Measurements from ENCODE around the gene BMPR2.
"Not testable (repeated sequence)": the region's sequence is repeated elsewhere in the genome, so short reads cannot be mapped to it uniquely, and the experiment has no call there.

The BMPR2 gene

GRCh38 chr2:202386495-202386894 is 10.4 kb downstream of the BMPR2 start:
- DNase-seq = not testable (repeated sequence)

GRCh38 chr2:202387608-202388342 is 11.6 kb downstream of the BMPR2 start:
- DNase-seq = no peak

GRCh38 chr2:202400941-202401340 is 24.8 kb downstream of the BMPR2 start:
- no peak for DNase-seq

GRCh38 chr2:202405798-202406197 is 29.7 kb downstream of the BMPR2 start:
- no peak for DNase-seq

- DNase-seq = no peak
Measured at GRCh38 chr2:202406445-202406978, 30.4 kb downstream of the BMPR2 start.

- no peak for DNase-seq
Measured at GRCh38 chr2:202408546-202409140, 32.5 kb downstream of the BMPR2 start.

GRCh38 chr2:202410092-202410491 is 34.0 kb downstream of the BMPR2 start:
- DNase-seq = no peak

GRCh38 chr2:202411097-202411496 is 35.0 kb downstream of the BMPR2 start:
- no peak for DNase-seq

- DNase-seq = no peak
Measured at GRCh38 chr2:202418027-202418426, 41.9 kb downstream of the BMPR2 start.

- DNase-seq = no peak
Measured at GRCh38 chr2:202418511-202418910, 42.4 kb downstream of the BMPR2 start.

- no peak for DNase-seq
Measured at GRCh38 chr2:202423139-202423538, 47.0 kb downstream of the BMPR2 start.

- no peak for DNase-seq
Measured at GRCh38 chr2:202425036-202425435, 48.9 kb downstream of the BMPR2 start.

- no peak for DNase-seq
Measured at GRCh38 chr2:202426751-202427150, 50.6 kb downstream of the BMPR2 start.

- no peak for DNase-seq
Measured at GRCh38 chr2:202429164-202429980, 53.2 kb downstream of the BMPR2 start.

GRCh38 chr2:202432776-202433175 is 56.6 kb downstream of the BMPR2 start:
- no peak for DNase-seq

- DNase-seq = no peak
Measured at GRCh38 chr2:202434472-202434871, 58.3 kb downstream of the BMPR2 start.

GRCh38 chr2:202436626-202437025 is 60.5 kb downstream of the BMPR2 start:
- no peak for DNase-seq

GRCh38 chr2:202440117-202440516 is 64.0 kb downstream of the BMPR2 start:
- DNase-seq = not testable (repeated sequence)

GRCh38 chr2:202442882-202443281 is 66.8 kb downstream of the BMPR2 start:
- no peak for DNase-seq

- no peak for DNase-seq
Measured at GRCh38 chr2:202444000-202444399, 67.9 kb downstream of the BMPR2 start.

- DNase-seq = no peak
Measured at GRCh38 chr2:202449344-202449743, 73.2 kb downstream of the BMPR2 start.

GRCh38 chr2:202450785-202451184 is 74.7 kb downstream of the BMPR2 start:
- no peak for DNase-seq

- no peak for DNase-seq
Measured at GRCh38 chr2:202452744-202453143, 76.6 kb downstream of the BMPR2 start.

- no peak for DNase-seq
Measured at GRCh38 chr2:202454536-202454935, 78.4 kb downstream of the BMPR2 start.
